GM19467 (cell line): ENCODE results near the gene NXPH3.
"Not testable (repeated sequence)": the region's sequence is repeated elsewhere in the genome, so short reads cannot be mapped to it uniquely, and the experiment has no call there.

Experiments used
- ATAC-seq: cut with Tn5 transposase; IDR thresholded peaks from one replicate; pipeline ENCODE4 v1.9.1; 2021; ENCODE audit warnings: mild to moderate bottlenecking, moderate library complexity; ENCODE audit not compliant: unreplicated experiment

Gene NXPH3

GRCh38 chr17:49575679-49576087 lies at the start of gene NXPH3:
NXPH3 (plus strand) TSS chr17:49575871; CDS start chr17:49576220, 349 bp downstream.
- ATAC-seq: no peak

DNA sequence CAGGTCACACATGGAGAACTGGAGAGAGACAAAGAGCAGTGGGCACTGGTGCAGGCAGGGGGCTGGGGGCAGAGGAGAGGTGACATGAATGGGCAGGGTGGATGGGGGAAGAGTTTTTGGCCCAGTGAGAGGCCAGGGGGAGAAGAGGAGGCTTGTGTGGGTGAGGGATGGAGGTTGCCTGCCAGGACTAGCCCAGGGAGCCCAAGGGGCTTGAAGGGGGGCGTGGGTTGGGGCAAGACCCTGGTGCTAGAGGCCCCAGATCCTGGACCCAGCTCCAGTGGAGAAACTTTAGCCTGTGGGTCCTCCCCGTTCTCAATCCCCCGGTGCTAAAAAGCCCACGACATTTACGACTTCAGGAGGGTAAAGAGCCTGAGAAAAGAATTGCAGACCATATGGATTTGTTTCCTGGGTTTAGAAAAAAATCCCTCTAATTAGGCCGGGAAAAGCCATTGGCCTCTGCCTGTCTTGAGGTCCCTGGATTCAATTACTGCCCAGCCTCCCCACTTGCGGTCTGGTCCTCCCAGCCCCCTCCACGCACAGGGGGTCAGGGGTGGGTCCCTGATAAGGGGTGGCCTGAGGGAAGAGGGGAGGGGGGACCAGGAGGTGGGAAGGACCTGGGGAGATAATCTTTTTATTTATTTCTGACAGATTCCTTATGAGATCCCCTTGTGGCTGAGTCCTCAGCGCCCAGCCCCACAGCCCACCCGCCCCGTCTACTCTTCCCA lies 47.6 kb upstream of the NXPH3 start:
- ATAC-seq: no peak

DNA sequence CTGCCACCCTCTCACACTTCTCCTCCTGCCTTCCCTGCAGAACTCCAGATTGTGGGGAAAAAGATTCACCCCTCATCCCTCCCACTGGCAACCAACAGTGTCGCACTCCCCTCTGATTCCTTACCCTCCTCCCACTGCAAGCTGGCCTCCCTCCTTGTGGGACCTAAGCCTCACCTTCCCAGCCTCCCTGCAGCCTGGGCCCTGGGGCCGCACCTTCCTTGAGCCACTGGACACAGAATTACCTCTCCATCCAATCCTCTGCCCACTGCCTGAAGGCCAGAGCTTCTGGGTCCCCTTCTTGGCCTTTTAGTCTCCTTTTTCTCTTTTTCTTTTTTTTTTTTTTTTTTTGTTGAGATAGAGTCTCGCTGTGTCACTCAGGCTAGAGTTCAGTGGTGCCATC lies 46.7 kb upstream of the NXPH3 start:
- no peak for ATAC-seq

GRCh38 chr17:49530118-49530517 lies 45.6 kb upstream of the NXPH3 start:
- ATAC-seq: no peak

- no peak for ATAC-seq
These were observed 31.8 kb upstream of the NXPH3 start for GRCh38 chr17:49543860-49544259.

DNA sequence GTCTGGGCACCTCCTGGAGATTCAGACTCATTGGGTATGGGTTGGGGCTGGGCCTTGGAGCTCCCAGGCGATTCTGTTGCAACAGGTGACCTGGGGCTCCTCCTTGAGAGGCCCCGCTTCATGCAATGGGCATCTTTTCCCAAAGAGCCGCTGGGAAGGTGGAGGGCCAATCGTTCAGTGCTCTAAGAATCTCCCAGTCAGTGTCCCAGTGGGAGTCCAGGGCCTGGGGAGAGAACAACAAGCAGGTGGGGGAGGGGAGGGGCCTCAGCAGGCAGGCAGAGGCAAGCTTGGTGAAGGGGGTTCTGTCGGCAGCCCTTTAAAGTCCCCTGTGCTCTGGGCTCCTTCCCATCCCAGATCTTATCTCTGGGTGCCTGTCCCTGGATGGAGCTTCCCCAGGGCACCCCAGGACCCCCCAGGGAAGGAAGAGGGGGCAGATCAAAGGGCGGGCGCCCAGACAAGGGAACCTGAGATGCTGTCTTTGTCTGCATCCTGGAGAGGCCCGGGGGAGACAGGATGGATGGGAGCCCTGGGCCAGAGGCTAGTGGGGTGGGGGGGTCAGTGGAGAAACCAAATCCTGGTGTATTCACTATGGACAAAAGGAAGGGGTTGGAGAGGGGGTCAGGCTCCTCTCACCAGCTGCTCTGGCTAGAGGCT lies 30.5 kb upstream of the NXPH3 start:
- no peak for ATAC-seq

DNA sequence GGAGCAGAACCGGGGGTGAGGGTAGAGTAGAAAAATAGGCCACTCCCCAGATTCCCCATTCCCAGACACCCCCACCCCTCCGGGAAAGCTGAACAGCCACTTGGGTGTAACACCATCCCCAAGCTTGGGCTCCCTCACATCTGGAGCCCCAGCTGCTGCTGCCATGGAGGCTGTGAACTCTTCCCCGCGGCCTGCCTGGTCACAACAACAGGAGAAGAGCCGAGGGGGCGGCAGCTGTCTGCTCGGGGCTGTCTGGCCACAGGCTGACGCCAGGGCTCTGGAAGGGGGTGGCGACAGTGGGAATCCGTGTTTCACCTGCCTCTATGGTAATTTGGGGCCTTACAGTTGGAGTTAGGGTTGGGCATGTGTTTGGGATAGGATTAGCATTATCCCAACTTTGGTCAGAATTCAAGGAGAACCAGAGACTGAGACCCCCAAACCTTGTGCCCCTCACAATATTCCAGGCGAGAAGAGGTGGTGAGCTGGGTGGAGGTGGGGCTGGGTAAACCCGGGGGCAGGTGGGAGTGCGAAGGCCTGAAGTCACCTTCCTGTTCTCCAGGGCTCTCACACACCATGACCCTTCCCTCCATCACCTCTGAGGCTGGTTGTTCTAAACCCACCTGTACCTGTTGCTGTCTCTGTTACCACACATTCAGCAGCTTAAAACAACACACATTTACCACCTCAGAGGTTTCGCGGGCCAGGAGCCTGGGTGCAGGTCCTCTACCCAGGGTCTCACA lies 29.7 kb upstream of the NXPH3 start:
- no peak for ATAC-seq

GRCh38 chr17:49546546-49547535 lies 28.8 kb upstream of the NXPH3 start:
- no peak for ATAC-seq

DNA sequence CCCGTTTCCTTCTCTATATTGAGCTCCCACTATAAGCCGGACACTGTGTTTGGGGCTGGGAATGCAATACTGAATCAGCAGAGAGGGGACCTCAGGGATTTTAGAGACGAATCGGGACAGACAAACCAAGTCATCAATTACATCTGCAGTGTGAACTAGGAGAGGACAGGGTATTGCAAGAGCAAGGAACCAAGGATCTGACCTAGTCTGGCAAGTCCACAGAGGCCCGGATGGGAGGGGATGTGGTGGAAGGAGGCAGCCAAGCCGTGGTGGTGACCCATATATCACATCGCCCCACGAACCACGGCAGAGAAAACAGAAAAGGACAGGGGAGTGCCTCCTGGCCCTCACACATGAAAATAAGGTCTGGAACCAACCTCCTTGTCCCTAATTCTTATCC lies 28.1 kb upstream of the NXPH3 start:
- no peak for ATAC-seq

GRCh38 chr17:49548051-49548505 lies 27.6 kb upstream of the NXPH3 start:
- no peak for ATAC-seq

DNA sequence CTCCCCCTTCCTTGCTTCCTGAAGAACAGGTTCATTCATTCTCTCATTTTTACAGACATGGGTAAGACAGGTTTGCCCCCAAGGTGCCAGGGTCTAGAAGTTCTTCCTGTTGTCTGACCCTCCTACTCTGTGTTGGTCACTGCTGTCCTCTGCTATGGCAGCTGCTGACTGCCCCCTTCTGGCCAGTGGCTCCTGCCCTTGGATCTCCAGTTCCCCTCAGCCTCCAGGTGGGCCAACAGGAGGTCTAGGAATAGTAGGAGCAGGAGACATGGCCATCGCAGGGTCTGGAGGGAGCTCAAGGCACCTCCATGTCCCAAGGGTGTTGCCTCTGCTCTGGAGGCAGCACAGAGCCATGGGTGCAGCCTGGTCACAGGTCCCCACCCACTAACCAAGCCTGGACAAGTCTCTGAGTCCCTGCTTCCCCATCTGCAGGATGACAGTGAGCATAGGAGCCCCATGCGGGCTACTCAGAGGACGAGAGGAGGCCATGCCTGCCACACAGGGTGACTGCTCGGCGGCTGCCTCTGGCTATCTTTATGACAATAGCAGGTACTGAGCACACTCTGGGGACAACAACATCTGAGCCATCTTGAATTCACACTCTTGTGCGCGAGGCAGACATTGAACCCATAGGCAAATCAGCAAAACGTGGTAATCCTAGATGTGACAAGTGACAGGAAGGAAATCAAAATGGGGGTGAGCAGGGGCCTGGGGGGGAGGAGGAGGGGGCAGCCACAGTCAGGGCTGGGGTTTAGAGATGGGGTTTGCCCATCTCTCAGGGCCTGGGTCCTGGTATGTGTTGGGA lies 27.0 kb upstream of the NXPH3 start:
- ATAC-seq: no peak

GRCh38 chr17:49549311-49549605 lies 26.4 kb upstream of the NXPH3 start:
- ATAC-seq: no peak

DNA sequence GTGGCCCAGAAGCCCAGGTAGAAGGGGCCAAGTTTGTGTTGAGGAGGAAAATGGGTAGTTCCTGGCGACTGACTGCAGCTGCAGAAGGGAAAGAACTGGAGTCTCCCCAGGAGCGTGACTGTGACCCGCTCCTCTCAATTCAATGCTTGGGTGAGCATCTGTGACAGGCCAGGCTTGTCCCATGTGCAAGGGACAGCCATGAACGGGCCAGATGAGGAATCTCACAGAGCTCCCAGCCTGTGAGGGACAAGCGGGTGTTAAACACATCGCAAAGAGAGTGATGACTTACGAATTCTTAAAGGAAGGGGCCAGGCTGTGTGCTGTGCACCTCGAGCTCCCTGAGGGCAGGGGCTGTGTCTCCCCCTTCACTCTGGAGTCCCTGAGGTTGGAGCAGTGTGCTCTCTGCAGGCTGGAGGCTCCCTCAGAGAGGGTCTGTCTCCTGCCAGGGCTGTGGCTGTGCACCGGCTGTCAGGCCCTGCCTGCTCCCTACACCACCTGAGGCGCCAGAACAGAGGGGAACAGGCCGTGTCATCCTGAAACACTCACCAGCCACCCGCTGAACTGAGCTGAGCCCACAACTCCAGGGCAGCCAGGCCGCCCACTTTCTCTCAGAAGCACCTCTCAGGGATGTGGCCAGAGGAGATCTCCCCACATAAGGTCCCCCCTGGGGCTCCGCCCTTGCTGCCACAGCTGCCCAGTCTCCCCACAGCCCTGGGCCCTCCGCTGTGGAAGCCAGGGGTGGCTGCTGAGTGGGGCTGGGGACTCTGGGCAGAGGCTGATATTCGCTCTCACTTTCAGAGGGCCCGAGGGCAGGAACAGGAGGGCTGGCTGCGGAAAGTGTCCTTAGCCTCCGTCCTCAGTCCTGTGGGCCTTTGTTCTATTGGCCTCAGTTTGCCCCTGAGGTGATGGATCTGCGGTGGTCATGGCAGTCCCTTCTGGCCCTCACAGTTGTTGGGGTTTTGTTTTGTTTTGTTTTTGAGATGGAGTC lies 25.7 kb upstream of the NXPH3 start:
- ATAC-seq: no peak

GRCh38 chr17:49550764-49551163 lies 24.9 kb upstream of the NXPH3 start:
- ATAC-seq: not testable (repeated sequence)

DNA sequence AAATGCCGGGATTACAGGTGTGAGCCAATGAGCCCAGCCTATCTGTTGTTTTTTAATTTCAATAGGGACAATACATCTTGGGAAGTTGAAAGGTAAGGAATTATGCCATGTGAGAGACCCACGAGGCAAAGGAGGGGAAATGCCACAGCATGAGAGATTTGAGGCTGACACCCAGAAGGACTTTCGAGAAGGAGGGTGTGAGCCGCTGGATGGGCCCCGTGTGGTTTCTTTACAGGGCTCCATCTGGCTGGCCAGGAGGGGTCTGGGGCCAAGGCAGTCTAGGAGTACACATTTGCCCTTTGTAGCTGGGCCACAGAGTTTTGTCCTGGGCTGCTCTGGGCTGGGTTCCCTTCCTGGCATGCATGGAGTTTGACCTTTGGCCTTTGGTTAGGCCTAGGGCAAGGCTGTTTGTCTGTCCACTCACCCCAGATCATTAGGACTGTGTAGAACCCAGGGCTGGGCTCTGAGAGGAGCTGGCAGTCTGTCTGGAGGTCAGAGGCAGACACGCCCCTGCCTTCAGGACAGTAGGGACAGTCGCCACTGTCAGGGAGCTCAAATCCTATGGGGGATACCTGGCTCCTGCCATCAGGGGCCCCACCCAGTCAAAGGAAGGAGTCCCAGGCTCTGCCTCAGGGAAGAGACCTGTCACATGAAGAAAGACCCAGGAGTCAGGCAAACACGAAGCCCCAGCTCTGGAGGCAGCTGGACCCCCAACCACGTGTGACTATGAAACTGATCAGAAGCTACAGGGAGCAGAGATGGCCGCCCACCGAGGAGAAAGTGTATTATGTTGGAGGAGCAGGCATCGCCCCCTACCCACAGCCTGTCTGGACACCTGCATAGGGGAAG lies 24.2 kb upstream of the NXPH3 start:
- ATAC-seq: no peak

GRCh38 chr17:49552070-49552751 lies 23.5 kb upstream of the NXPH3 start:
- no peak for ATAC-seq

DNA sequence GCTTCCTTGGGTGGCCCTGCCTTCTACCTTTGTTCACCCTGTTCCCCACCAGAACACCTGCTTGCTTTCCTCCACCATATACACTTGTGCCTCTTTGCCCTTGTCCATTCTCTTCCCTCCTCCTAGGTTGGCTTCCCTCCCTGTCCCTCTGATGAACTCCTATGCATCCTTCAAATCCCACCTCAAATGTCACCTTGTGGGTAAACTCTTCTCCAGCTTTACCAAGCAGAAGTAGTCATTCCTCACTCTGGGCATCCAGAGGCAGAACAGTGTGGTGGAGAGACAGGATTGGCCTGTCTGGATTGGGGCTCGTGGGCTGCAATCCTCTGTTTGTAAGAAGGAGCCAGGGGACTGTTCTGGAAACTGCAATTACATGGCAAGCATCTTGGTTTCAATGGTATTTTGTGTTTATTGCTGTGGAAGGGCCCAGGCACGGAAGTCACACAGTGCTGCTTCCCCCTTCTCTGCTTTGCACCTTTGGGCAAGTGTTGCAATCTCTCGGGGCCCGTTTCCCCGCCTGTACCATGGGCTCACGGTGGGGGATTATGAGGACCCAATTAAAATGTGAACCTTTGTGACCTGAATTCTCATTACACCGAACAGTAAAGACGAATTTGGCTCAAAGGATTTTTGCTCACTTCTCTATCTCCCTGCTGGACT lies 21.9 kb upstream of the NXPH3 start:
- no peak for ATAC-seq
